Hematopoietic multipotent progenitor cell treated with erythropoietin and hydrocortisone succinate and interleukin-3 and kit ligand, for 4 days (in vitro differentiated cells): ENCODE data around the gene VASP.

Experiments used
- DNase-seq: peaks from one replicate; pipeline ENCODE4 v3.0.0-alpha.2; 2015

The VASP gene

GRCh38 chr19:45474606-45475521 lies 32.4 kb upstream of the VASP start:
- no peak for DNase-seq

DNA sequence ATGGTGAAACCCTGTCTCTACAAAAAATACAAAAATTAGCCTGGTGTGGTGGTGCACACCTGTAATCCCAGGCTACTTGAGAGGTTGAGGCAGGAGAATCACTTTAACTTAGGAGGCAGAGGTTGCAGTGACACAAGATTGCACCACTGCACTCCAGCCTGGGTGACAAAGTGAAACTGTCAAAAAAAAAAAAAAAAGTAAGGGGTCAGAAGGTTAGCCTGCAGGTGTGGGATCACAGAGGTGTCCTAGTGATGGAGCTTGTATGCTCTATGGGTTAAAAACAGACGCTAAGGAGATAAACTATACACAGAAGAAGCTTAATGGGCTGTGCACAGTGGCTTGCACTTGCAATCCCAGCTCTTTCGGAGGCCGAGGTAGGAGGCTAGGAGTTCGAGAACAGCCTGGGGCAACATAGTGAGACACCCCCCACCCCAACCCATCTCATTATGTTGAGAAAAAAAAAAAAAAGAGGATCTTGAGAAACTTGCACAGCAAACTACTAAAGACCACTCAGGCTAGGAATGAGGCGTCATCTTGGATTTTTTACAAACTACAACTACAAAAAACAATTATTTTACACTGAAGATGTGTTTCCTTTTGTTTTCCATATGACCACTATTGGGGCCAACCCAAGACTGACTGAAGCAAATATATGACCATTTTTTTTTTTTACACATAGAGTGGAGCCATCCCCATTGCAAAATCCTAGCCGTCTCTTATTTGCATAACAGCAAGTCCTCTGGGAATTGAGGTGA lies 31.6 kb upstream of the VASP start:
- no peak for DNase-seq

DNA sequence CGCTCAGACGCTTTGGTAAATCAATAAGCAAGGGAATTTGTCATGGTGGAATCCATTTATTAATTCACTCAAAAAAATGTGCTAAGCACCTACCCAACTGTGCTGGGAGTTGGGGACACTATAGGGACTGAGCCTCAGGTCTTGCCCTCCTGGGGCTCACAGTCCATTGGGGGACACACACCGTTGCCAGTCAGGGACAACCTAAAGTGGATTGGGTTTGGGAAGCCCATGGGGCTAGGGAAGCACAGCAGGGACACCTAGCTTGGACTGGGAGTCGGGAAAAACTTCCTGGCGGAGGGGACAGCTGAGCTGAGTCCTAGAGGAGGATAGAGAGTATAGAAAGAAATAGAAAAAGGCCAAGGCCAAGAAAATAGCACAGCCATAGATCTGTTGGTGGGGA lies 31.0 kb upstream of the VASP start:
- no peak for DNase-seq

- DNase-seq = no peak
Observed at GRCh38 chr19:45477186-45477585, 30.1 kb upstream of the VASP start.

DNA sequence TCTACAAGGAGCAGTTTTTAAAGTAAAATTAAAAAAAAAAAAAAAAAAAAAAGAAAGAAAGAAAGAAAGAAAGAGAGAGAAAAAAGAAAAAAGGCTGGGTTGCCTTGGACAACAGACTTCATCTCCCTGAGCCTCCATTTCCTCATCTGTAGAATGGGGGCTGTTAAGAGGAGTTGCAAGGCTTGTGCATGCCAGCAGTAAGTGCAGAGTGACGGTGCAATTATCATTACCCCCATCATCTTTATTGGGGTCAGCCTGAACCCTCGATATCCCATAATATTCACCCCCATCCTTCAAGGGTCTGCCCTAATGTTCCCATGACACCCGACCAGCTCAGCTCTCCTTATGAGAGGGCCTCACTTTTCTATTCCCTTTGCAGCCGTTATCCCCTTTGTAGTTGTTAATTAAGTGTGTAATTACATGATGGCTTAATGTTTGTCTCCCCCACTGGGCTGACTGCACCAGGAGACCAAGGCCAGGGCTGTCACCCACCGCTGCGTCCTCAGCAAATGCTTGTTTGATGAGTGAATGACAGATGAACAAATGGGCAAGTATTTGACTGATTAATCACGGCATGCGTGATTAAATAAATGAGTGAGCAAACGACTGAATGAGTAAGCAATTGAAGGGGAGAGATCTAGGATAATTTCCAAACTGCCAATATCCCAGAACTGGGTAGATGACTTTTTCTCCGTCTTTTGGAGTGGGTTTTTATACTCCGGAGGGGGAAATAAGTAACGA lies 29.4 kb upstream of the VASP start:
- DNase-seq = peak; percentile 44

DNA sequence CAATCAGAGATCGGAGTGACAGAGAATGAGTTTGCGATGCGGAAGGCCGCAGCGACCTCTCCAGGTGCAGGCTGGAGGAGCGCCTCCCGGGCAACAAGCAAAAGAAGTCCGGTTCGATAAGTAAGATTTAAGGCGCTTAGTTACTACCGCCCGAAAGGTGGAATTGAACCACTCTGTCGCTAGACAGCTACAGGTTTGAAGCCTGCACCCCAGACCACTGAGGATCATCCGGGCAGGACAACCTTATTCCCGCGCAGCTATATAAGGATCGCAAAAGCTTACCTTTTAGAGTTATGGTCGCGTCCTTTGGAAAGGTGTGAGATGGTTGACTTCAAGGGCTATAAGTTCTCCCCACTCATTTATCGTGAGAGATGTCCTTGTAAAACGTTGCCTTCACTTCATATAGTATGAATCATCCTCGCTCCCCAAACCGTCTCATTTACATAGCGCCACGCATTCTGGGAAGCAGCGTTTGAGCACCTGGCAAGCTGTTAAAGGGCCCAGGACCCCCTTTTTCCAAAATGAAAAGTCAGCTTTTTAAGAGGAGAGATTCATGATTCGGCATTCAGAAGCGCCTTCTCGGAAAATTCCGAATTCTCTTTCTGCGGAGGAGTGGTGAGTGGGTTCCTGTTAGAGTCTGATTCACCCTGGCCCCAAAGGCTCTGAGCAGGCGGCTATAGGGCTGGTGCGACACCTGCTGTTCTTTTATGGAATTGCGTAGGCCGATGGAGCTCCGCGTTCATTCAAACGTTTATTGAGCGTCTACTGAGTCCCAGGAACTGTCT lies 28.6 kb upstream of the VASP start:
- peak; percentile 95 for DNase-seq

DNA sequence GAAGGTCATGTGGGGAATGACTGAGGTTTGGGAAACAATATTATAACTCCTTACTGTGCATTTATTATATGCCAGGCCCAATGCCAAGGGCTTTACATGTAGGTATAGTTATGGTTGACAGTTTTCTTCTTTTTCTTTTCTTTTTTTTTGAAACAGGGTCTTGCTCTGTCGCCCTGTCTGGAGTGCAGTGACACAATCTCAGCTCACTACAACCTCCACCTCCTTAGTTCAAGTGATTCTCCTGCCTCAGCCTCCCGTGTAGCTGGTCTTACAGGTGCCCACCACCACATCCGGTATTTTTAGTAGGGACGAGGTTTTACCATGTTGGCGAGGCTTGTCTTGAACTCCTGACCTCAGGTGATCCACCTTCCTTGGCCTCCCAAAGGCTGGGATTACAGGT lies 24.2 kb upstream of the VASP start:
- no peak for DNase-seq

GRCh38 chr19:45484273-45484945 lies 22.9 kb upstream of the VASP start:
- no peak for DNase-seq

DNA sequence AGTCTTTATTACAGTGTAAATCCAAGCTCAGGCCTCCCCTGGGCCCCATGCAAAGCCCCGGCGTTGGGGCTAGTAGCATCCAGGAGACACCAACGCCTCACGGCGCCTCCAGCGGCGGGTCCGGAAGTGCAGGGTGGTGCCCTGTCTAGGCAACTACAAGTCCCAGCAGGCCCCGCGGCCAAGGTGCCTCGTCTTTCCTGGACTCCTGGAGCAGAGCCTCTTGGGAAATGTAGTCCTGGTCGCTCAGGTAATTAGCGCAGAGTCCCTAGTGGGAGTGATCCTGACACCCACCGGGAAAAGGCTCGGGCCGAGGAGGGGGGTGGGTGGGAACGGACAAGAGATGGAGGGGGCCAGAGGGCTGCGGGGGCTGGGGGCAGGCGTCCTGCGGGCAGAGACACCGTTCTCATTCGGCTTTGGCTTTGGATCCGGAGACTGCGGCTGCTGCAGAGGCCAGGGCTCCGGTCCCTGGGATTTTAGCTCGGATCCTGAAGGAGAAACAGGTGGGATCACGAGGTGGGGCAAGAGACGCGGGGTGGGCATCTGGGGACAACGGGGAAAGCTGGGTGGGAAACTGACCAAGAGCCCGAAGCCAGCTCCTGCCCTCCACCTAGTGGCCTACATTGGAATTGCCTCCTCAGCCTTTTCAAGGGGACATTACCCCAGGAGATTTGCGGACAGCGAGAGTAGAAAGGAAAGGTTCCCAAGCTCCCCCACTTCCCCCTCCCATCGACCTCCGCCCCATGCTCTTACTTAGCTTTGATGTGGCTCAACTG lies 21.8 kb upstream of the VASP start:
- DNase-seq = peak; percentile 98

DNA sequence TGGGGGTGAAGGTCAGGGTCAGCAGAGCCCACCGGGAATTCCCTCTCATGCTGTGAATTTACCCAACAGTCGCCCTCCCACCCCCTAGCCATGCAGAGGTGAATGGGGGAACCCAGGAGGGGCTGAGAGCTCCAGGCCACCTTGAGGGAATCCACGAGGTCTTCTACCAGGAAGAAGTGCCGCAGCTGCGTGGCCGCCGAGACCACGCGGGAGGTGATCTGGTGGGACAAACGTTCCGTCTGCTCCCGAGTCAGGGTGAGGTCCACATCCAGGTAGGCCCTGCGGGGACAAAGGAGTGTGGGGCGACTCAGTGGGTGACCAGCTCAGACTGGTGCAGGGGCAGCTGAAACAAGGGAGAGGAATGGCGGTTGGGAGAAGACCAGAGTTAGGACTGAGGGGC lies 18.6 kb upstream of the VASP start:
- DNase-seq = no peak

DNA sequence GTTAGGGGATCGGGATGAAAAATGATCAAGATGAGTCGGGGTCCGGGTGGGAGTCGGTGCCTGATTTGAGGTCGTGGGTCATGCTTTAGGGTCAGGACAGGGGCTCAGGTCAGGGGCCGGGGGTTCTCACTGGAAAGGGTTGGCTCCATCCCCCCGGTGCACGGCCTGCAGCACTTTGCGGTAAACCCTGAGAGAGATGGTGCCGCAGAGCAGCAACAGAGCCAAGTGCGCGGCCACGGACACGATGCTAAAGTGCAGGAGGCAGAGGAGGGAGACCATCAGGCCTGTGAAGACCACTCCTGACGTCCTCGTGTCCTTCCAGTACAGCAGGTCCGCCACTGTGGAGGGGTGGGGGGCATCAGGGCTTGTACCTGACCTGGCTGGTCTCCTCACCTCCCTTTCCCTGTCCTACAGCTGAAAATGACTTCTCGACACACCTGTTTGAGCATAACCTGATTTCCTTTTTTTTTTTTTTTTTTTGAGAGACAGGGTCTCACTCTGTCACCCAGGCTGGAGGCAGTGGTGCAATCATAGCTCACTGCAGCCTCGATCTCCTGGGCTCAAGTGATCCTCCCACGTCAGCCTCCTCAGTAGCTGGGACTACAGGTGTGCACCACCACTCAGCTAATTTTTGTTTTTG lies 17.9 kb upstream of the VASP start:
- DNase-seq = no peak

DNA sequence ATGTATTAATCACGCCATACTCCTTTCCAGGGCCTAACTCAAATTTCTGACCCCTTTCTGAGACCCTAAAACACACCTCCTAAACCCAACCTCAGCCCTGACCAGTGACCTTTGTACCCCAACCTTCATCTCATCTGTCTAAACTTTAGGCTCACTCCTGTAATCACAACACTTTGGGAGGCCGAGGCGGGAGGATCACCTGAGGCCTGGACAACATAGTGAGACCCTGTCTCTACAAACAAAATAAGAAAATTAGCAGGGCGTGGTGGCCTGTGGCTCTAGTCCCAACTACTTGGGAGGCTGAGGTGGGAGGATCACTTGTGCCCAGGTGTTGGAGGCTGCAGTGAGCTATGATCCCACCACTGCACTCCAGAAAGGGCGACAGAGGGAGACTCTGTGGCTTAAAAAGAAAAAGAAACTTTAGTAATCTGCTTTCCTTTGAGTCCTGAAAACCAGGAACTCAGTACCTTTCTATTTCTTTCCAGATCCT lies 15.1 kb upstream of the VASP start:
- no peak for DNase-seq

- DNase-seq = peak; percentile 80
Observed at GRCh38 chr19:45492627-45493470, 14.4 kb upstream of the VASP start.

- DNase-seq = no peak
Observed at GRCh38 chr19:45494261-45494916, 12.9 kb upstream of the VASP start.

- no peak for DNase-seq
Observed at GRCh38 chr19:45495178-45495577, 12.1 kb upstream of the VASP start.

DNA sequence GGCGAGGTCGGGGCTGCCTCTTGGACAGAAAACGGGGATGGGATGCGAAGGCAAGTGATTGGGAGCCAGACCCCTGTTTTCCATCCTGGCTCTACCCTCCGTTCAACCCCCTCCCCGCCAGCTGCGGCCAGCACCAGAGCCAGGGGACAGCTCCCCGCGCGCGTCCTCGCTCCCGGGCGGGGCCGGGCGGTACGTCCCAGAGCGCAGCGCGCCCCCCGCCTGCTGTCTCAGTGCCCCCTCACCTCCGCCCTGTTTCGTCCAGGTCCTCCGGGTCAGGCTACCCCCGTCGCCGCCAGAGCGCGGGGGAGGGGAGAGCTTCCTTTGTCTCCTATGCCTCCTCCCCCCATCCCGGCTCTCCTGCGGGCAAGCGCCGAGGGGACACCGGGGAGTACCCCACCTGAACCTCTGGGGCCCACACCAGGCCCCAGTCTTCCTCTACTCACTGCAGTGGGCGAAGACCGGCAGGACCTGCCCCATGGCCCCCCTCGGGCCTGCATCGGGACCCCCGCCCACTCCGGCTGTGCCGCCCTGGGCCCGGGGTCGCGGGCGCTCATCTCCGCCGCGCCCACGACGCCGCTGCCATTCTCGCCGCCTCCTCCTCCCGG lies 10.8 kb upstream of the VASP start:
- DNase-seq = peak; percentile 65

DNA sequence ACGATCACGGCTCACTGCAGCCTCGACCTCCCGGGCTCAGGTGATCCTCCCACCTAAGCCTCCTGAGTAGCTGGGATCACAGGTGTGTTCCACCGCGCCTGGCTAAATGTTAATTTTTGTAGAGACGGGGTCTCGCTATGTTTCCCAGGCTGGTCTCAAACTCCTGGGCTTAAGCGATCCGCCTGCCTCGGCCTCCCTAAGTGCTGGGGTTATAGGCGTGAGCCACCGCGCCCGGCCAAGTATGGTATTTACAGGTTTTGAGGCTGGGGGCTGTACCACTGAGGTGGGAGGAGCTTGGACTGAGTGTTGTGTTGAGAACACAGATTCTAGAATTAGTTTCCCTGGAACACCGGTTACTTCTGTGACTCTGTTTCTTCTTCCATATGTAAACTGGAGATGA lies 9.5 kb upstream of the VASP start:
- no peak for DNase-seq

DNA sequence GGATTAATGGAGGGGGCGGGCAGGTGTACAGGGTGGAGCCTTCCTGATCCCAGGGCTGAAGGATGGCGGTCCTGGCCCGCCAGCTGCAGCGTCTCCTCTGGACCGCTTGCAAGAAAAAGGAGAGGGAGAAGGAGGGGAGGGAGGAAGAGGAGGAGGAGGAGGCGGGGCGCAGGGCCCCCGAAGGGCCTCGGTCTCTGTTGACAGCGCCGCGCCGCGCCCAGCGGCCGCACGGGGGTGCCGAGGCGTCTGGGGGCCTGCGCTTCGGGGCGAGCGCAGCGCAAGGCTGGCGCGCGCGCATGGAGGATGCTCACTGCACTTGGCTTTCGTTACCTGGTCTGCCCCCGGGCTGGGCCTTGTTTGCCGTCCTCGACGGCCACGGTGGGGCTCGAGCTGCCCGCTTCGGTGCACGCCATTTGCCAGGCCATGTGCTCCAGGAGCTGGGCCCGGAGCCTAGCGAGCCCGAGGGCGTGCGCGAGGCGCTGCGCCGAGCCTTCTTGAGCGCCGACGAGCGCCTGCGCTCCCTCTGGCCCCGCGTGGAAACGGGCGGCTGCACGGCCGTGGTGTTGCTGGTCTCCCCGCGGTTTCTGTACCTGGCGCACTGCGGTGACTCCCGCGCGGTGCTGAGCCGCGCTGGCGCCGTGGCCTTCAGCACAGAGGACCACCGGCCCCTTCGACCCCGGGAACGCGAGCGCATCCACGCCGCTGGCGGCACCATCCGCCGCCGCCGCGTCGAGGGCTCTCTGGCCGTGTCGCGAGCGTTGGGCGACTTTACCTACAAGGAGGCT lies 8.7 kb upstream of the VASP start, which contains the start of gene PPM1N:
TSS of gene PPM1N (plus strand) at position 33 of the 785 bp plus-strand sequence. CDS start at position 63, 30 bp downstream.
- DNase-seq = peak; percentile 87
